T-cell (primary cell): ENCODE data around the gene SOWAHA. TPM values are rescaled to one million over a fixed set of nuclear protein-coding genes. Genes with fewer than 3 reads are reported as not detected.
A peak's percentile ranks its signal among the peaks of the same experiment; 100 is the strongest.

ENCODE experiments used
- ATAC-seq, 4 experiments: fragments of 200-7000 bp in 3 of 4; fragments of 150-1000 bp in 1 of 4; cut with Tn5 transposase; replicated peaks in 1 of 4; 1 replicate in 3 of 4; 2 replicates in 1 of 4; pipeline ENCODE4 v1.10.0; 2021; ENCODE audit warnings: moderate library complexity in 3 of 4, mild to moderate bottlenecking in 2 of 4, moderate number of reproducible peaks in 1 of 4
- CTCF ChIA-PET, 2 donors: fragments of 300-600 bp; sonication (Branson Sonifier 250); formaldehyde crosslinking; loops; one replicate each; lab custom pipeline; 2022; ENCODE audit warnings: antibody characterized with exemption in 2 of 2; lab: Charles Lee
- POLR2A ChIA-PET, 2 donors: fragments of 300-600 bp; sonication (Branson Sonifier 250); formaldehyde crosslinking; loops; one replicate each; lab custom pipeline; 2022; ENCODE audit warnings: antibody characterized with exemption in 2 of 2; lab: Charles Lee
- DNase-seq, 35 experiments: peaks; one replicate each; pipeline versions ENCODE4 v3.0.0 to v3.0.0-alpha.2; 2013 to 2023
- H3K27ac ChIP-seq: one replicate; pipeline ENCODE4 v1.5.1; 2013; ENCODE audit warnings: low read length
- H3K27me3 ChIP-seq, 2 experiments: replicated peaks in 1 of 2; 1 replicate in 1 of 2; 2 replicates in 1 of 2; pipeline versions ENCODE4 v1.6.1 to v1.7.0; 2013; ENCODE audit warnings: low read length in 1 of 2, mixed read lengths in 1 of 2; ENCODE audit not compliant: control insufficient read depth in 2 of 2, insufficient read depth in 2 of 2; ENCODE audit errors: extremely low read depth in 1 of 2
- H3K36me3 ChIP-seq, 2 donors: 1 replicate in 1 of 2; 2 replicates in 1 of 2; pipeline versions ENCODE4 v1.6.1 to v1.7.0; 2013; ENCODE audit warnings: low read length in 1 of 2; ENCODE audit not compliant: control insufficient read depth in 2 of 2, insufficient read depth in 1 of 2; ENCODE audit errors: extremely low read depth in 1 of 2
- H3K4me1 ChIP-seq, 2 experiments: 1 replicate in 1 of 2; 2 replicates in 1 of 2; pipeline versions ENCODE4 v1.6.1 to v1.7.0; 2013; ENCODE audit warnings: low read length in 2 of 2, mixed read lengths in 1 of 2; ENCODE audit not compliant: insufficient read depth in 2 of 2, control insufficient read depth in 1 of 2; ENCODE audit errors: extremely low read depth in 1 of 2
- H3K4me3 ChIP-seq, 2 donors: 1 replicate in 1 of 2; 2 replicates in 1 of 2; pipeline versions ENCODE4 v1.5.1 to v1.7.0; 2013; ENCODE audit warnings: mild to moderate bottlenecking in 2 of 2, low read length in 1 of 2, moderate library complexity in 1 of 2; ENCODE audit not compliant: control insufficient read depth in 1 of 2; ENCODE audit errors: extremely low read depth in 1 of 2
- H3K9me3 ChIP-seq: 2 replicates; pipeline ENCODE4 v1.7.0; 2013
- H3K27ac Mint-ChIP-seq, 2 donors: one replicate each; pipeline ENCODE4 v1.8.0; 2020 to 2021; ENCODE audit warnings: mild to moderate bottlenecking in 2 of 2, mixed read lengths in 2 of 2
- H3K27me3 Mint-ChIP-seq, 2 donors: one replicate each; pipeline ENCODE4 v1.8.0; 2021 to 2022; ENCODE audit warnings: mixed read lengths in 2 of 2
- H3K36me3 Mint-ChIP-seq: one replicate; pipeline ENCODE4 v1.8.0; 2021; ENCODE audit warnings: mixed read lengths
- H3K4me1 Mint-ChIP-seq, 3 donors: one replicate each; pipeline ENCODE4 v1.8.0; 2020 to 2022; ENCODE audit warnings: mixed read lengths in 3 of 3, mild to moderate bottlenecking in 1 of 3
- H3K4me3 Mint-ChIP-seq, 3 donors: one replicate each; pipeline ENCODE4 v1.8.0; 2020 to 2022; ENCODE audit warnings: mild to moderate bottlenecking in 3 of 3, mixed read lengths in 3 of 3, moderate library complexity in 3 of 3
- H3K9me3 Mint-ChIP-seq, 3 donors: one replicate each; pipeline ENCODE4 v1.8.0; 2020 to 2022; ENCODE audit warnings: mixed read lengths in 3 of 3
- WGBS: methylation state at CpG from one replicate; pipeline ENCODE4 v1.1.5; 2013; ENCODE audit warnings: missing lambda C conversion rate; ENCODE audit not compliant: insufficient coverage; 5-methylcytosine and 5-hydroxymethylcytosine counted together
- total RNA-seq, 35 experiments: library from RNA in 6 of 35; stranded (reverse) in 6 of 35; fragments of 120-200 nt in 1 of 35; gene quantifications; one replicate each; pipeline versions ENCODE4 v1.2.1 to v1.2.4 and lab custom pipeline; 2013 to 2026

Gene SOWAHA
- total RNA-seq, 5 donors from 2014 or later (not counting 1 experiment from before 2014, with no cell fraction given) = not detected

GRCh38 chr5:132814503-132815294, 1.6 kb downstream of the SOWAHA start:
- ChIA-PET POLR2A (no interaction called here), CTCF (interaction anchor here (0.5 to 1.3 kb wide), 3 partner anchors 14 to 297 kb away, joined by 3 to 4 read pairs (median 4); partner anchors contain the start of gene CCNI2 (in 1 of the 2))
- Mint-ChIP-seq H3K4me3 (peak overlapping the region; percentile 31 to 68 (median 59)), H3K4me1 (peaks cover 15 to 17% (median 15%) of the 10 kb centered on the region in 3 donors), H3K36me3 (no peaks in the 10 kb centered on the region), H3K27ac (no peak overlapping the region), H3K27me3 (peaks cover 33 to 51% of the 10 kb centered on the region in 2 donors), H3K9me3 (no peaks in the 10 kb centered on the region)
- WGBS = 76% methylated on average over 81 of the region's 81 CpGs
- Histone ChIP-seq H3K4me3 (no peak overlapping the region), H3K27me3 (peaks cover 8 to 43% of the 10 kb centered on the region in 2 experiments), H3K36me3 (no peaks in the 10 kb centered on the region), H3K9me3 (no peaks in the 10 kb centered on the region), H3K4me1 (peaks cover 2 to 14% of the 10 kb centered on the region in 2 experiments), H3K27ac (no peak overlapping the region)
- no peak for ATAC-seq
- no peak for DNase-seq

GRCh38 chr5:132815454-132815853, 2.4 kb downstream of the SOWAHA start:
- Histone ChIP-seq H3K27me3 (peaks cover 8 to 44% of the 10 kb centered on the region in 2 experiments), H3K9me3 (no peaks in the 10 kb centered on the region), H3K4me3 (no peak overlapping the region), H3K4me1 (peaks cover 7 to 21% of the 10 kb centered on the region in 2 experiments), H3K27ac (no peak overlapping the region), H3K36me3 (no peaks in the 10 kb centered on the region)
- no CpG with 5 or more reads among the region's 1 CpG for WGBS
- Mint-ChIP-seq H3K4me3 (peak overlapping the region in 2 of 3 donors; percentile 59 to 68), H3K27me3 (peaks cover 30 to 49% of the 10 kb centered on the region in 2 donors), H3K4me1 (peaks cover 21 to 23% (median 21%) of the 10 kb centered on the region in 3 donors), H3K9me3 (no peaks in the 10 kb centered on the region), H3K36me3 (no peaks in the 10 kb centered on the region), H3K27ac (no peak overlapping the region)
- ChIA-PET POLR2A (no interaction called here), CTCF (interaction anchor here (0.5 to 1.1 kb wide), 2 partner anchors 68 to 296 kb away, joined by 3 to 4 read pairs; partner anchors contain the start of gene CCNI2 (in 1 of the 2))
- DNase-seq = no peak
- ATAC-seq = no peak

GRCh38 chr5:132816083-132816482, 3.0 kb downstream of the SOWAHA start:
- ChIA-PET CTCF (no interaction called here), POLR2A (no interaction called here)
- Mint-ChIP-seq H3K9me3 (no peaks in the 10 kb centered on the region), H3K4me3 (no peak overlapping the region), H3K27me3 (peaks cover 24 to 45% of the 10 kb centered on the region in 2 donors), H3K36me3 (no peaks in the 10 kb centered on the region), H3K27ac (no peak overlapping the region), H3K4me1 (peaks cover 21 to 23% (median 22%) of the 10 kb centered on the region in 3 donors)
- ATAC-seq (no peak), DNase-seq (no peak)
- peaks cover 8 to 41% of the 10 kb centered on the region in 2 experiments for H3K27me3 ChIP-seq
- H3K36me3 ChIP-seq = no peaks in the 10 kb centered on the region
- H3K4me3 ChIP-seq = no peak overlapping the region
- no peaks in the 10 kb centered on the region for H3K9me3 ChIP-seq
- H3K27ac ChIP-seq = no peak overlapping the region
- peaks cover 7 to 22% of the 10 kb centered on the region in 2 experiments for H3K4me1 ChIP-seq
- WGBS = 17% methylated on average over 1 of the region's 2 CpGs

GRCh38 chr5:132816554-132816953, 3.5 kb downstream of the SOWAHA start:
- Histone ChIP-seq H3K9me3 (no peaks in the 10 kb centered on the region), H3K36me3 (no peaks in the 10 kb centered on the region), H3K4me3 (no peak overlapping the region), H3K27ac (no peak overlapping the region), H3K27me3 (peaks cover 7 to 38% of the 10 kb centered on the region in 2 experiments), H3K4me1 (peaks cover 7 to 22% of the 10 kb centered on the region in 2 experiments)
- POLR2A ChIA-PET = interaction anchor here in 1 of 2 donors (0.6 kb wide), 1 partner anchor 29 kb away, joined by 3 read pairs; no protein-coding TSS in a partner anchor
- ATAC-seq (no peak), DNase-seq (no peak)
- CTCF ChIA-PET = interaction anchor here in 1 of 2 donors (1.2 kb wide), 1 partner anchor 121 kb away, joined by 3 read pairs; no protein-coding TSS in a partner anchor
- no peak overlapping the region for H3K4me3 Mint-ChIP-seq
- no peaks in the 10 kb centered on the region for H3K36me3 Mint-ChIP-seq
- no peaks in the 10 kb centered on the region for H3K9me3 Mint-ChIP-seq
- peaks cover 21 to 23% (median 22%) of the 10 kb centered on the region in 3 donors for H3K4me1 Mint-ChIP-seq
- H3K27ac Mint-ChIP-seq = no peak overlapping the region
- peaks cover 19 to 41% of the 10 kb centered on the region in 2 donors for H3K27me3 Mint-ChIP-seq

GRCh38 chr5:132817011-132817410, 3.9 kb downstream of the SOWAHA start:
- Mint-ChIP-seq H3K36me3 (no peaks in the 10 kb centered on the region), H3K9me3 (no peaks in the 10 kb centered on the region), H3K4me3 (no peak overlapping the region), H3K27ac (no peak overlapping the region), H3K27me3 (peaks cover 14 to 37% of the 10 kb centered on the region in 2 donors), H3K4me1 (peaks cover 21 to 23% (median 22%) of the 10 kb centered on the region in 3 donors)
- Histone ChIP-seq H3K4me1 (peaks cover 7 to 22% of the 10 kb centered on the region in 2 experiments), H3K4me3 (no peak overlapping the region), H3K9me3 (no peaks in the 10 kb centered on the region), H3K27ac (no peak overlapping the region), H3K27me3 (peaks cover 4 to 34% of the 10 kb centered on the region in 2 experiments), H3K36me3 (no peaks in the 10 kb centered on the region)
- no peak for ATAC-seq
- POLR2A ChIA-PET = interaction anchor here in 1 of 2 donors (0.6 kb wide), 1 partner anchor 29 kb away, joined by 3 read pairs; no protein-coding TSS in a partner anchor
- DNase-seq = no peak
- CTCF ChIA-PET = interaction anchor here in 1 of 2 donors (0.8 to 1.2 kb wide), 2 partner anchors 60 to 122 kb away, joined by 3 read pairs; no protein-coding TSS in a partner anchor
- WGBS = no CpG with 5 or more reads among the region's 1 CpG

GRCh38 chr5:132819468-132819867, 6.4 kb downstream of the SOWAHA start:
- Mint-ChIP-seq H3K4me1 (peaks cover 11 to 12% (median 12%) of the 10 kb centered on the region in 3 donors), H3K9me3 (no peaks in the 10 kb centered on the region), H3K27ac (no peak overlapping the region), H3K27me3 (peaks cover 7 to 37% of the 10 kb centered on the region in 2 donors), H3K36me3 (no peaks in the 10 kb centered on the region), H3K4me3 (peak overlapping the region; percentile 67 to 73 (median 70))
- H3K4me3 ChIP-seq = peak overlapping the region; percentile 34 to 54
- no peak overlapping the region for H3K27ac ChIP-seq
- H3K36me3 ChIP-seq = no peaks in the 10 kb centered on the region
- H3K27me3 ChIP-seq = peaks cover 2 to 45% of the 10 kb centered on the region in 2 experiments
- CTCF ChIA-PET = interaction anchor here (0.5 to 2.1 kb wide), 19 partner anchors 9 to 1223 kb away, joined by 3 to 10 read pairs (median 4); partner anchors contain the start of genes CCNI2 (in 1 of the 2), RAD50 (in 1 of the 2) and SHROOM1 (in 1 of the 2)
- H3K9me3 ChIP-seq = no peaks in the 10 kb centered on the region
- peak in 2 of 4 experiments; percentile 12 to 56 for ATAC-seq
- H3K4me1 ChIP-seq = peaks cover 5 to 15% of the 10 kb centered on the region in 2 experiments
- POLR2A ChIA-PET = no interaction called here
- DNase-seq = peak in 2 of 35 experiments; percentile 17 to 27
- WGBS = 33% methylated on average over 24 of the region's 26 CpGs
